Retinal pigment epithelial cell (primary cell): ENCODE results near the gene NACC2.
A peak's percentile ranks its signal among the peaks of the same experiment; 100 is the strongest.

Experiments
- DNase-seq: peaks from one replicate; pipeline ENCODE4 v3.0.0-alpha.2; 2010; ENCODE audit warnings: low read depth
- H3K4me3 ChIP-seq: 2 replicates; pipeline ENCODE4 v1.5.1; 2011; ENCODE audit warnings: mild to moderate bottlenecking, low read length, control low read depth, moderate library complexity
- CTCF ChIP-seq: conservative IDR thresholded peaks from 2 replicates; pipeline ENCODE4 v1.5.1; 2011; ENCODE audit warnings: low read depth, low read length, control low read depth, inconsistent platforms

NACC2 gene

GRCh38 chr9:136090768-136091581 is 4.1 kb downstream of the NACC2 start:
- no peak for DNase-seq
- no peak overlapping the region for H3K4me3 ChIP-seq
- no peak for TF ChIP-seq CTCF

GRCh38 chr9:136090056-136090735 is 4.9 kb downstream of the NACC2 start:
- no peak for DNase-seq
- no peak overlapping the region for H3K4me3 ChIP-seq
- TF ChIP-seq CTCF = no peak

GRCh38 chr9:136089697-136090045 is 5.4 kb downstream of the NACC2 start:
- DNase-seq = no peak
- peak; percentile 49 for TF ChIP-seq CTCF
- H3K4me3 ChIP-seq = no peak overlapping the region

- no peak for DNase-seq
- no peak overlapping the region for H3K4me3 ChIP-seq
- TF ChIP-seq CTCF = no peak
These were observed 6.0 kb downstream of the NACC2 start for GRCh38 chr9:136088939-136089696.

GRCh38 chr9:136088481-136088938 is 6.6 kb downstream of the NACC2 start:
- DNase-seq = no peak
- no peak for TF ChIP-seq CTCF
- no peak overlapping the region for H3K4me3 ChIP-seq

GRCh38 chr9:136087741-136088480 is 7.2 kb downstream of the NACC2 start:
- TF ChIP-seq CTCF = no peak
- H3K4me3 ChIP-seq = no peak overlapping the region
- DNase-seq = no peak
